HCT116 (cell line): Measurements from ENCODE around the gene IGDCC3. TPM values are rescaled to one million over a fixed set of nuclear protein-coding genes. Genes with fewer than 3 reads are reported as not detected.

Source experiments
- ATAC-seq: fragments of 200-7000 bp; cut with Tn5 transposase; 2 replicates; pipeline ENCODE4 v1.9.1; 2020; ENCODE audit warnings: mild to moderate bottlenecking, moderate library complexity
- BruUV-seq: library from RNA; stranded (reverse); fragments of 400-500 nt; replicated peaks from 2 replicates; lab custom pipeline; 2021; lab: Mats Ljungman, UMichigan
- CTCF ChIA-PET: fragments of 300-600 bp; sonication (Branson Sonifier 250); formaldehyde crosslinking; loops from one replicate; lab custom pipeline; 2021; ENCODE audit warnings: antibody characterized with exemption; lab: Charles Lee
- POLR2A ChIA-PET: fragments of 300-600, 350-600 bp; sonication (Branson Sonifier 250); formaldehyde crosslinking; loops from one replicate; lab custom pipeline; 2021; ENCODE audit warnings: antibody characterized with exemption; lab: Charles Lee
- RAD21 ChIA-PET, 2 experiments: fragments of 300-600 bp; sonication (Branson Sonifier 250); formaldehyde crosslinking; loops; one replicate each; lab custom pipeline; 2023; ENCODE audit warnings: low total read pairs in 2 of 2; ENCODE audit not compliant: uncharacterized antibody in 2 of 2, unreplicated experiment in 2 of 2, low non-redundant PET in 1 of 2; lab: Charles Lee
- DNase-seq: peaks from one replicate; pipeline ENCODE4 v3.0.0-alpha.2; 2010; ENCODE audit warnings: low read depth, low spot score
- H2AFZ ChIP-seq: fragments of 200-600 bp; shearing (Covaris generic), sonication (generic); 2 replicates; pipeline ENCODE4 v1.6.1; 2017; ENCODE audit warnings: low read depth, mixed run types, mixed read lengths, antibody characterized with exemption, low read length; ENCODE audit not compliant: poor library complexity, severe bottlenecking
- H3K27ac ChIP-seq: 2 replicates; pipeline ENCODE4 v1.5.1; 2012; ENCODE audit warnings: low read depth, low read length
- H3K27me3 ChIP-seq: fragments of 200-600 bp; sonication (generic); 2 replicates; pipeline ENCODE4 v1.6.1; 2016; ENCODE audit warnings: mixed run types, low read length, mixed read lengths; ENCODE audit not compliant: insufficient read depth
- H3K36me3 ChIP-seq, 2 experiments: fragments of 200-500 bp in 1 of 2; fragments of 200-600 bp in 1 of 2; sonication (Bioruptor generic) in 1 of 2; sonication (generic) in 1 of 2; 2 replicates each; pipeline versions ENCODE4 v1.5.1 to v1.6.1; 2014 to 2016; ENCODE audit warnings: low read length in 2 of 2, inconsistent platforms in 1 of 2, mixed read lengths in 1 of 2, mixed run types in 1 of 2; ENCODE audit not compliant: insufficient read depth in 2 of 2, control insufficient read depth in 1 of 2
- H3K4me1 ChIP-seq, 2 experiments: fragments of 200-600 bp in 1 of 2; sonication (generic) in 1 of 2; 2 replicates each; pipeline versions ENCODE4 v1.5.1 to v1.6.1; 2012 to 2017; ENCODE audit warnings: low read length in 2 of 2, inconsistent platforms in 1 of 2, mild to moderate bottlenecking in 1 of 2, mixed read lengths in 1 of 2, mixed run types in 1 of 2, moderate library complexity in 1 of 2; ENCODE audit not compliant: insufficient read depth in 2 of 2, control insufficient read depth in 1 of 2
- H3K4me2 ChIP-seq: fragments of 200-600 bp; sonication (generic); 2 replicates; pipeline ENCODE4 v1.6.1; 2017; ENCODE audit warnings: mixed run types, low read length, mixed read lengths
- H3K4me3 ChIP-seq, 2 experiments: fragments of 200-600 bp in 1 of 2; sonication (generic) in 1 of 2; replicated peaks in 1 of 2; 2 replicates each; pipeline ENCODE4 v1.5.1; 2011 to 2016; ENCODE audit warnings: low read length in 2 of 2, control low read depth in 1 of 2, low read depth in 1 of 2, mild to moderate bottlenecking in 1 of 2, mixed read lengths in 1 of 2, mixed run types in 1 of 2
- H3K79me2 ChIP-seq: fragments of 200-600 bp; sonication (generic); 2 replicates; pipeline ENCODE4 v1.6.1; 2017; ENCODE audit warnings: mild to moderate bottlenecking, mixed run types, low read length, moderate library complexity, mixed read lengths; ENCODE audit not compliant: insufficient read depth
- H3K9ac ChIP-seq: fragments of 200-600 bp; sonication (generic); 2 replicates; pipeline ENCODE4 v1.6.1; 2016; ENCODE audit warnings: low read length, mixed read lengths
- H3K9me2 ChIP-seq: fragments of 200-600 bp; sonication (generic), shearing (Covaris generic); 2 replicates; pipeline ENCODE4 v1.6.1; 2017; ENCODE audit warnings: mixed run types, mild to moderate bottlenecking, moderate library complexity; ENCODE audit not compliant: insufficient read depth
- H3K9me3 ChIP-seq, 2 experiments: fragments of 200-500 bp in 1 of 2; fragments of 200-600 bp in 1 of 2; sonication (Bioruptor generic) in 1 of 2; sonication (generic) in 1 of 2; 2 replicates each; pipeline ENCODE4 v1.6.1; 2014 to 2017; ENCODE audit warnings: low read length in 2 of 2, mixed read lengths in 2 of 2, inconsistent platforms in 1 of 2, low read depth in 1 of 2, mild to moderate bottlenecking in 1 of 2, mixed run types in 1 of 2, moderate library complexity in 1 of 2; ENCODE audit not compliant: control insufficient read depth in 1 of 2, insufficient read depth in 1 of 2
- H4K20me1 ChIP-seq: fragments of 200-600 bp; sonication (generic), shearing (Covaris generic); 2 replicates; pipeline ENCODE4 v1.6.1; 2017; ENCODE audit warnings: mixed run types, mild to moderate bottlenecking, moderate library complexity; ENCODE audit not compliant: insufficient read depth
- EZH2 ChIP-seq: fragments of 200-600 bp; sonication (generic); IDR thresholded peaks from 2 replicates; pipeline ENCODE4 v1.6.1; 2017; ENCODE audit warnings: antibody characterized with exemption, mixed run types
- FOSL1 ChIP-seq: IDR thresholded peaks from 2 replicates; pipeline ENCODE4 v1.6.1; 2012; ENCODE audit warnings: low read depth
- JUND ChIP-seq: IDR thresholded peaks from 2 replicates; pipeline ENCODE4 v1.6.1; 2012
- POLR2A ChIP-seq: IDR thresholded peaks from 2 replicates; pipeline ENCODE4 v1.7.0; 2011; ENCODE audit warnings: borderline replicate concordance; ENCODE audit not compliant: insufficient read depth, insufficient read length; ENCODE audit errors: extremely low read depth
- POLR2AphosphoS5 ChIP-seq: IDR thresholded peaks from 2 replicates; pipeline ENCODE4 v1.6.1; 2011; ENCODE audit warnings: mild to moderate bottlenecking, low read depth, low read length, moderate library complexity
- RAD21 ChIP-seq: IDR thresholded peaks from 2 replicates; pipeline ENCODE4 v1.6.1; 2012; ENCODE audit warnings: low read depth, mild to moderate bottlenecking
- SIN3A ChIP-seq: IDR thresholded peaks from 2 replicates; pipeline ENCODE4 v1.6.1; 2012; ENCODE audit warnings: low read depth
- SRF ChIP-seq: IDR thresholded peaks from 2 replicates; pipeline ENCODE4 v1.6.1; 2012; ENCODE audit warnings: low read depth
- TCF7L2 ChIP-seq: IDR thresholded peaks from 2 replicates; pipeline ENCODE4 v1.7.0; 2011; ENCODE audit warnings: borderline replicate concordance, inconsistent platforms; ENCODE audit not compliant: insufficient read depth, insufficient read length; ENCODE audit errors: extremely low read depth
- intact Hi-C: fragments of 100-400 bp; cut with micrococcal nuclease; formaldehyde crosslinking; loops from 2 replicates; pipeline ENCODE4 v1.10.0; 2022
- total RNA-seq: library from RNA; stranded (reverse); gene quantifications from one replicate; pipeline ENCODE4 v1.2.1, GENCODE V29; 2021; ENCODE audit not compliant: unreplicated experiment
- TF ChIP-seq, protein P1 (sequence below): IDR thresholded peaks from 2 replicates; pipeline ENCODE4 v1.6.1; 2012; ENCODE audit warnings: low read depth
- TF ChIP-seq, protein P2 (sequence below): IDR thresholded peaks from 2 replicates; pipeline ENCODE4 v1.6.1; 2011; ENCODE audit warnings: mild to moderate bottlenecking, low read length, moderate library complexity; ENCODE audit not compliant: insufficient replicate concordance; ENCODE audit errors: extremely low read depth
- TF ChIP-seq, protein P3 (sequence below): IDR thresholded peaks from 2 replicates; pipeline ENCODE4 v1.6.1; 2012
- TF ChIP-seq, protein P4 (sequence below): IDR thresholded peaks from 2 replicates; pipeline ENCODE4 v1.6.1; 2012

Gene IGDCC3
- total RNA-seq, 1 experiment from 2014 or later, result 0.44 TPM

DNA sequence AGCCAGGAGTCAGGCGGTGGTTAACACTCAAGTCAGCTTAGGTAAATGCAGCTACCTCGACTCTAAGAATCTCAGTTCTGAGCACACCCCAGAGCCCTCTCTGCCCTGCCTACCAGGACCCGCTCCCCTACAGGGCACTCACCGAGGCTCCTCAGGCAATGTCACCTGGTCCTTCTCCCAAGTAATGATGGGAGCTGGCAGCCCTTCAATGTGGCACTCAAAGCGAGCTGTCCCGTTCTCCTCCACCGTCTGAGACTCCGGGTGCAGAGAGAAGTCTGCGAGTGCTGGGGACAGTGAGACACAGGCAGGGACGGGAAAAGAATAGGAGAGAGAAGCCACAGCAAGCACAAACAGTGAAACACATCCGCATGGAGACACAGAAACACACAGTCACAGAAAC is 32.2 kb upstream of the IGDCC3 start:
- DNase-seq, result no peak
- Histone ChIP-seq H2AFZ (no peak overlapping the region), H3K9me3 (no peaks in the 10 kb centered on the region), H3K4me3 (no peak overlapping the region), H3K36me3 (no peaks in the 10 kb centered on the region), H3K4me1 (peaks cover 0 to 14% of the 10 kb centered on the region in 2 experiments; a peak in 1 of 4 replicates), H4K20me1 (no peaks in the 10 kb centered on the region), H3K9ac (no peak overlapping the region), H3K79me2 (no peaks in the 10 kb centered on the region), H3K9me2 (no peaks in the 10 kb centered on the region), H3K4me2 (no peak overlapping the region), H3K27me3 (no peaks in the 10 kb centered on the region), H3K27ac (no peak overlapping the region)
- intact Hi-C loops, result no loop called here
- no peak for ATAC-seq
- CTCF ChIA-PET, result no interaction called here
- POLR2A ChIA-PET, result no interaction called here
- TF ChIP-seq, protein P1, sequence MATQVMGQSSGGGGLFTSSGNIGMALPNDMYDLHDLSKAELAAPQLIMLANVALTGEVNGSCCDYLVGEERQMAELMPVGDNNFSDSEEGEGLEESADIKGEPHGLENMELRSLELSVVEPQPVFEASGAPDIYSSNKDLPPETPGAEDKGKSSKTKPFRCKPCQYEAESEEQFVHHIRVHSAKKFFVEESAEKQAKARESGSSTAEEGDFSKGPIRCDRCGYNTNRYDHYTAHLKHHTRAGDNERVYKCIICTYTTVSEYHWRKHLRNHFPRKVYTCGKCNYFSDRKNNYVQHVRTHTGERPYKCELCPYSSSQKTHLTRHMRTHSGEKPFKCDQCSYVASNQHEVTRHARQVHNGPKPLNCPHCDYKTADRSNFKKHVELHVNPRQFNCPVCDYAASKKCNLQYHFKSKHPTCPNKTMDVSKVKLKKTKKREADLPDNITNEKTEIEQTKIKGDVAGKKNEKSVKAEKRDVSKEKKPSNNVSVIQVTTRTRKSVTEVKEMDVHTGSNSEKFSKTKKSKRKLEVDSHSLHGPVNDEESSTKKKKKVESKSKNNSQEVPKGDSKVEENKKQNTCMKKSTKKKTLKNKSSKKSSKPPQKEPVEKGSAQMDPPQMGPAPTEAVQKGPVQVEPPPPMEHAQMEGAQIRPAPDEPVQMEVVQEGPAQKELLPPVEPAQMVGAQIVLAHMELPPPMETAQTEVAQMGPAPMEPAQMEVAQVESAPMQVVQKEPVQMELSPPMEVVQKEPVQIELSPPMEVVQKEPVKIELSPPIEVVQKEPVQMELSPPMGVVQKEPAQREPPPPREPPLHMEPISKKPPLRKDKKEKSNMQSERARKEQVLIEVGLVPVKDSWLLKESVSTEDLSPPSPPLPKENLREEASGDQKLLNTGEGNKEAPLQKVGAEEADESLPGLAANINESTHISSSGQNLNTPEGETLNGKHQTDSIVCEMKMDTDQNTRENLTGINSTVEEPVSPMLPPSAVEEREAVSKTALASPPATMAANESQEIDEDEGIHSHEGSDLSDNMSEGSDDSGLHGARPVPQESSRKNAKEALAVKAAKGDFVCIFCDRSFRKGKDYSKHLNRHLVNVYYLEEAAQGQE, result no peak
- TF ChIP-seq, protein P2, sequence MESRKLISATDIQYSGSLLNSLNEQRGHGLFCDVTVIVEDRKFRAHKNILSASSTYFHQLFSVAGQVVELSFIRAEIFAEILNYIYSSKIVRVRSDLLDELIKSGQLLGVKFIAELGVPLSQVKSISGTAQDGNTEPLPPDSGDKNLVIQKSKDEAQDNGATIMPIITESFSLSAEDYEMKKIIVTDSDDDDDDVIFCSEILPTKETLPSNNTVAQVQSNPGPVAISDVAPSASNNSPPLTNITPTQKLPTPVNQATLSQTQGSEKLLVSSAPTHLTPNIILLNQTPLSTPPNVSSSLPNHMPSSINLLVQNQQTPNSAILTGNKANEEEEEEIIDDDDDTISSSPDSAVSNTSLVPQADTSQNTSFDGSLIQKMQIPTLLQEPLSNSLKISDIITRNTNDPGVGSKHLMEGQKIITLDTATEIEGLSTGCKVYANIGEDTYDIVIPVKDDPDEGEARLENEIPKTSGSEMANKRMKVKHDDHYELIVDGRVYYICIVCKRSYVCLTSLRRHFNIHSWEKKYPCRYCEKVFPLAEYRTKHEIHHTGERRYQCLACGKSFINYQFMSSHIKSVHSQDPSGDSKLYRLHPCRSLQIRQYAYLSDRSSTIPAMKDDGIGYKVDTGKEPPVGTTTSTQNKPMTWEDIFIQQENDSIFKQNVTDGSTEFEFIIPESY, result no peak
- TF ChIP-seq SRF (no peak), TCF7L2 (no peak), POLR2A (no peak), EZH2 (no peak), SIN3A (no peak), FOSL1 (no peak), POLR2AphosphoS5 (no peak), JUND (no peak), RAD21 (no peak)
- TF ChIP-seq, protein P3, sequence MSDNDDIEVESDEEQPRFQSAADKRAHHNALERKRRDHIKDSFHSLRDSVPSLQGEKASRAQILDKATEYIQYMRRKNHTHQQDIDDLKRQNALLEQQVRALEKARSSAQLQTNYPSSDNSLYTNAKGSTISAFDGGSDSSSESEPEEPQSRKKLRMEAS, result no peak
- TF ChIP-seq, protein P4, sequence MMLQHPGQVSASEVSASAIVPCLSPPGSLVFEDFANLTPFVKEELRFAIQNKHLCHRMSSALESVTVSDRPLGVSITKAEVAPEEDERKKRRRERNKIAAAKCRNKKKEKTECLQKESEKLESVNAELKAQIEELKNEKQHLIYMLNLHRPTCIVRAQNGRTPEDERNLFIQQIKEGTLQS, result no peak
- RAD21 ChIA-PET, result no interaction called here
- no TSS peak for BruUV-seq
